ENCODE measurements around the gene PTGER1. TPM values are rescaled to one million over a fixed set of nuclear protein-coding genes. Genes with fewer than 3 reads are reported as not detected.

Gene PTGER1
- total and polyA plus RNA-seq, 2 of the 13 experiments (the other 11 are each of a cell fraction or from before 2014, with no cell fraction given): 0.13 TPM; not detected in 1

- no peak for TF ChIP-seq AHDC1 (CRISPR knock-in tag; IDR thresholded peaks at IDR 0.05; ENCODE audit: borderline replicate concordance)
- no peak for TF ChIP-seq PCBP1 (IDR thresholded peaks at IDR 0.05; ENCODE audit: borderline replicate concordance, low read depth, low read length)
- no peak for TF ChIP-seq POLR2AphosphoS2 (IDR thresholded peaks at IDR 0.05; ENCODE audit: low read depth, low read length)
- peak; percentile 35; the same call in 1 of the 2 replicates for TF ChIP-seq ZNF274 (CRISPR knock-in tag; IDR thresholded peaks at IDR 0.05)
- TF ChIP-seq ZIK1 (CRISPR knock-in tag; IDR thresholded peaks at IDR 0.05; ENCODE audit: borderline replicate concordance, low read depth): 0 out of 2 replicates have a peak, but pooled peaks have one; percentile 35
- TF ChIP-seq ZBTB20 (CRISPR knock-in tag; IDR thresholded peaks at IDR 0.05; ENCODE audit: borderline replicate concordance, low read depth): no peak
- TF ChIP-seq RXRA (CRISPR knock-in tag; IDR thresholded peaks at IDR 0.05): 0 out of 2 replicates have a peak, but pooled peaks have one; percentile 51
- TF ChIP-seq MED13 (CRISPR knock-in tag; IDR thresholded peaks at IDR 0.05): no peak
- no peak for TF ChIP-seq ZNF607 (CRISPR knock-in tag; IDR thresholded peaks at IDR 0.05; ENCODE audit: borderline replicate concordance)
- TF ChIP-seq PPARG (CRISPR knock-in tag; conservative IDR thresholded peaks at IDR 0.05): no peak
- TF ChIP-seq HNRNPK (IDR thresholded peaks at IDR 0.05; ENCODE audit: low read depth, low read length, poor library complexity, severe bottlenecking): peak; percentile 73
- no peak for TF ChIP-seq SIX4 (CRISPR knock-in tag; IDR thresholded peaks at IDR 0.05)
- TF ChIP-seq ZNF224 (CRISPR knock-in tag; IDR thresholded peaks at IDR 0.05): no peak
- TF ChIP-seq YEATS2 (CRISPR knock-in tag; IDR thresholded peaks at IDR 0.05; ENCODE audit: borderline replicate concordance): no peak
- TF ChIP-seq MYC (CRISPR knock-in tag; IDR thresholded peaks at IDR 0.05; ENCODE audit: borderline replicate concordance): no peak
- no peak for TF ChIP-seq RBM22 (optimal IDR thresholded peaks at IDR 0.05; ENCODE audit: low read length)
- no peak for TF ChIP-seq ZNF572 (CRISPR knock-in tag; IDR thresholded peaks at IDR 0.05)
- TF ChIP-seq TARDBP (CRISPR knock-in tag; IDR thresholded peaks at IDR 0.05): no peak
- no peak for TF ChIP-seq STAT6 (CRISPR knock-in tag; IDR thresholded peaks at IDR 0.05; ENCODE audit: borderline replicate concordance)
- TF ChIP-seq TAF1 (CRISPR knock-in tag; IDR thresholded peaks at IDR 0.05): no peak
- TF ChIP-seq ETV6 (CRISPR knock-in tag; conservative IDR thresholded peaks at IDR 0.05): no peak
Measured at GRCh38 chr19:14479975-14480699, 5.0 kb upstream of the PTGER1 start (continued).
